ENCODE data around the gene HOXB2.
"Not testable (repeated sequence)": the region's sequence is repeated elsewhere in the genome, so short reads cannot be mapped to it uniquely, and the experiment has no call there.

The HOXB2 gene

DNA sequence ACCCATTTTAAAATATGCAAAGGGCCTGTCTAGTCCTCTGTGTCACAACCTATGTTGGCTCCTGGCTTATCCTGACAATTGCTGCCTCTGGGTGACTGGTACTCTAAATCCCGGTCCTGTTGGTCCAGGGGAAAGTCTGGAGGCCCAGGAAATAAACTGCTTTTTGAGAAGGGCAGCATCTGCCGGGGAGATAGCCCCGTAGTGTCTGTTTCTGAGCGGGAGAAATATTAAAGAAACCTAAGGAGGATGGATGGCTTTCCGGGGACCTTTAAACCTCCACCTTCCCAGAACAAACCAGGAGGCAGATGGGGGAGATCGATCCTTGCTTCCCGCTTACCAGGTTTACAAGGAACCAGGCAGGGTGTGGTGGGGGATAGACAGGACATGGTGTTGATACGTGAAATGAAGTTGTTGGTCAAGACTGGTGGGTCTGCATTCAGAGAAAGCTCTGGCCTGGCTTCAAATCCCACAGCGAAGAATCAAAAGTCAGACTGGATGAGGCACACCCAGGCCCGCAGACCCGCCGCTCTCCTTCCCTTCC lies 3.8 kb downstream of the HOXB2 start:
- DNase-seq (ENCODE audit: low spot score): no peak

DNA sequence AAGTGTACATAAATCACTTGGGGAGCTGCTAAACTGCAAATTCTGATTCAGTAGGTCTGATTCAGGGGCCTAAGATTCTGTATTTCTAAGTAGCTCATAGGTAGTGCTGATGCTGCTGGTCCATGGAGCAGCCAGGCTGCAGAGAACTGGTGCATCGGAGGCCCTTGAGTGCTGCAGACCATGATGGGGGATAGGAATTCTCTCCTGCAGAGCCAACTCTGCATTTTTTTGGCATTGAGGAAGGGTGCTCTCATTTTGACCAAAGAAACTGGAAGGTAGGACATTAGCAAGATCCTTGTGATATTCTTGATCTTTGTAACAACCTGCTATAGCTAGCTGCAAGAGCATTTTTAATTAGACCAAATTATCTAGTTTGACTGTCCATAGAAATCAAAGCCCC lies 4.7 kb downstream of the HOXB2 start:
- no peak for DNase-seq (ENCODE audit: low spot score)

DNA sequence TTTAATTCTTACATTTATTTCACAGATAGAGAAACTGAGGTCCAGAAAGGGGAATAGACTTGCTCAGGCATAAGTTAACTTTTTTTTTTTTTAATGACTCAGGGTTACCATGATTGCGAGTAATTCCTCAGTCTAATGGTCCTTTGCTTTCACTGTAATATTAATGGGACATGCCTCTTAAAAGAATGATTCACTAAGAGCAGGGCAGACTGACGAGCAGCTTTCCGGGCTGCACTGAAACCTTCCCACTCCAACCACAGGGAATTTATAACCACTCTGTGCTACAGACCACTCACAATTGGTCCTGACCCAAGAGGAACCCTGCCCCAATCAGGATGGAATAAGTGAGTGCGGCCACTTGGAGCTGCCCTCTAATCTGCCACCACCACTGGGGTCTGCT lies 5.7 kb downstream of the HOXB2 start:
- DNase-seq (ENCODE audit: low spot score): no peak

DNA sequence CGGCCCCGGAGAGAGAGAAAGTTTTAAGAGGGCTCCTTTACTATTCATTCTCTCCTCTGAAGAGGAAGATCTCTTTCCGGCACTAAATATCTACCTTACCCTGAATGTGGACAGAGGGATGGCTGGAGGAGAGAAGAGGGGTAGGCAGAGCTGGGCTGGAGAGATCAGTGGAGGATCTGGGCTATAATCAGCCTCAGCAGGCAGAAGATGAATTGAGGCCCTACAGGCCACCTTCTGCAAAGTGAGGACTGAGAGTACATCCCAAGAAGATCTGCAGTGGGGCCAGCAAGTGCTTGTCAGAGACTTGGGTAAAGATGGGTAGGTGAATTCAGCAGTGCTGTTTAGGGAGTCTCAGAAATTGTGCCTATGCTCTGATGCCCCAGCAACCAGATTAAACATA lies 7.6 kb downstream of the HOXB2 start:
- DNase-seq (ENCODE audit: low spot score): no peak

DNA sequence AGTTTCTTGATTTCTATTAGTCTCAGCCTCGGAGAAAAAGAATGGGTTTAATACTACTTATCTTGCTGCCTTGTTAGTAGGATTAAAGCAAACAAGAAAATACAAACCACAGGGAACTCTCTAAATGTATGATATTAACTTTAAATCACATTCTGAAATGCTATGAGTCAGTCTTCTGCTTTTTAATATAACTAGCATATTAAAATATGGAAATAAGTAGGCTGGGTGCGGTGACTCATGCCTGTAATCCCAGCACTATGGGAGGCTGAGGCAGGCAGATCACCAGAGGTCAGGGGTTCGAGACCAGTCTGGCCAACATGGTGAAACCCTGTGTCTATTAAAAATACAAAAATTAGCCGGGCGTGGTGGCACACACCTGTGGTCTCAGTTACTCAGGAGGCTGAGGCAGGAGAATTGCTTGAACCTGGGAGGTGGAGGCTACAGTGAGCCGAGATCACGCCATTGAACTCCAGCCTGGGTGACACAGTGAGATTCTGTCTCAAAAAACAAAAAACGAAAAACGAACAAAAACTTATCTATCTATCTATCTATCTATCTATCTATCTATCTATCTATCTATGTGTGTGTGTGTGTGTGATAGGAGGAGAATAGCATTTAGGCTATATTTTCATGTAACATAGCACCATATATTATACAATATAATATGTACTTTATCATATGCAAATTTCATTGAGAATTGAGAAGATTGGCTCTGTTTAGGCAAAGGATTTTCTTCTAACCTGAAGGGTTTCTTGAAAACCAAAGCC lies 8.9 kb downstream of the HOXB2 start:
- DNase-seq (ENCODE audit: low spot score): not testable (repeated sequence)

DNA sequence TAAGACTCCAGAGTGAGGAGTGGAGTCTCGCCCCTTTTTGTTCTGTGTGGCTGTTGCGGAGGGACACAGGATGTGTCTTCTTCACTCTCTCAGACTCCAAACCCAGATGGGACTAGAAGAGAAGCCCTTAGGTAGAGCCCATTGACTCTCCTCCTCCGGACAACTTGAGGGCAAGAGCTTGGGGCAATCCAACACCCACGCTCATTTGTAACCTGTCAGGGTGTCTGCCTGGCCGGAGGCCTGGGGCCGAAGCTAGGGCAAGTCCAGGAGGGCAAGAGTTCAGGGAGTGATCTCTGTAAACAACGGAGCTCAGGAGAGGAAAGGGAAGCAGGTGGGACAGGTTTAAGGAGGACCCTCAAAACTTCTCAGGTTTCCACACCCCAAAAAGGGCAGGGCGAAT lies 12.6 kb downstream of the HOXB2 start:
- no peak for DNase-seq (ENCODE audit: low spot score)

DNA sequence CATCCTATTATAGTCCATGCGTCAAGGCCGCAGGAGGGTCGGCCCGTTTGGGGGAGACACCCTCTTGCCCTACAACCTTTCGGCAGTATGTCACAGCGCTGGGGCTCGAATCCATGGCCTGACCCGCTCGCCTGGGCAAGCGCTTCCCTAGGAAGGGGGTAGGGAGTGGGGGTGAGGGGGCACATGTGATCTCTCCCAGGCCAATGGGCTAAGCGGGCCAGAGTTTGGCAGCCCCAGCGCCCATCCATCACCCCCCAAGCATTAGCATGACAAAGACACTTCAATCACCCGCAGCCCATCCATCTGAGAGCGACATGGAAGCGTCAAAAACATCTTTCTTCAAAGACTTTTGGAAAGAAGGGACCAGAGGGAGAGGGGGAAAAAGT lies 14.0 kb downstream of the HOXB2 start, which contains the start of gene HOXB1:
TSS of gene HOXB1 (minus strand) at position 125 of the 386 bp plus-strand sequence. CDS start at position 18, 107 bp downstream.
- no peak for DNase-seq (ENCODE audit: low spot score)

DNA sequence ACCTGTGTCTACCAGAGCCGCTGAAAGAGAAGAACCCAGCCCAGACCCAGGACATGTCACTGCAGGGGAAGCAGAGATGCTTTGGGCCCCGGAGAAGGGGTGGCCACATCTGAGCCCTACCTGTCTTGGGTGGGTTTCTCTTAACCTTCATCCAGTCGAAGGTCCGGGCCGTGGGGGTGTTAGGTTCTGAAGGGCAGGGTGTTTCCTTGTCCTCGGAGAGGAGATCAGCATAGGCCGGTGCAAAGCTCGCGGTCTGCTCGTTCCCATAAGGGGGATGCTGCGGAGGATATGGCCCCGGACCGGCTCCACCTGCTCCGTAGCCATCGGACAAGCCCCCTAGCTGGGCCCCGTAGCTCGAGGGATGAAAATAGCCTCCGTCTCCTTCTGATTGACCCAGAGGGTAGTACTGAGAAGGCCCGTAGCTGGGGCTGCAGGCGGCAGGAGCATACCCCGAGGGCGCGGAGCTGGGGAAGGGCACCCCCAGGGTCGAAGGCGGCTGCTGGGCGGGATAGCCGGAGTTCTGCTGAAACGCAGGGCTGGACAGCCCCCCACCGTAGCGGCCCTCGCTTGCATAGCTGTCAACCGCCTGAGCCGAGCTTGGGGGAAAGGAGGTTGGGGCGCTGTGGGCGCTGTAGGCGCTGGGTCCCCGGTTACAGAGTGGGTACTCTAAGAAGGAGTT lies 14.6 kb downstream of the HOXB2 start:
- DNase-seq (ENCODE audit: low spot score): no peak

DNA sequence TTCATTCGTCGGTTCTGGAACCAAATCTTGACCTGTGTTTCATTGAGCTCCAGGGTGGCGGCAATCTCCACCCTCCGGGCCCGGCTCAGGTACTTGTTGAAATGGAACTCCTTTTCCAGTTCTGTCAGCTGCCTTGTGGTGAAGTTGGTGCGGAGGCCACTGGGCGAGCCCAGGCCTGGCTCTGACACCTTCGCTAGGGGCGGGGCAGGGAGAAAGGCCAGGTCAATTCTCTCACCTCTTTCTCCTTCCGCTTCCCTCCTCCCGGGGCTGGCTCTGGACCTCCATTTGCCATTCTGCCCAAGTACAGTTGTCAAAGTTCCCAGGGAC lies 15.3 kb downstream of the HOXB2 start:
- no peak for DNase-seq (ENCODE audit: low spot score)

DNA sequence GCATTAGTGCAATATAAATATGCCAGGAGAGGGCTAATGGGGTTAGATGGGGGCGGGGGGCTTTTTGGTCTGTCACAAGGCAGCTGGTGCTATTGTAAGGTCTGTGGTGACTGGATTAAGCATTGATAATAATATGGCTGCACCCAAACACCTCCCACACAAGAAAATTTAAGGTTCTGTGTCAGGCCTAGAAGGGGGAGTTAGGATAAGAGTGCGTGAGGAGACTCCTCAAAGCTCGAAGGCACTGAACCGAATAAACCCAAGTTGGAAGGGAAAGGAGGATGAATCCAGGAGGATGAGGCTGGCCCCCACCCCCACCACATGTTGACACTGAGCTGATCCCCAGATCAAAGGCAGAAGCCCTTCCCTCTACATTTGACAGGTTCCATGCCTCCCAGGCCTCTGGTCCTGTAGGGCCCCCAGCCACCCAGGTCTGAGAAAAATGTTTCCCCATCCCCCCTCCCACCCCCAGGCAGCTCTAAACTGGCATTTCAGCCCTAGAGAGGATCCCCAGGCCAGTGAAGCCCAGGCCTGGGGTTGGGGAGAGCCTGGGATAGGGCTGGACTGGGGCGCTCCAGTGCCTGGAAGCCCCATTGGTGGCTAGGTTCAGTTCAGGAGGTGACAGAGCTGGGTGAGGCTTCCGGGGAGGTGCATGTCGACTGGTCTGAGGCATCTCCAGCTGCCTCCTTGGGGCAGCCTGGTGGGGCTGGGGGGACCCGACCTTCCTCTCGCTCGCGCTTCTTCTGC lies 15.8 kb downstream of the HOXB2 start:
- DNase-seq (ENCODE audit: low spot score): no peak

DNA sequence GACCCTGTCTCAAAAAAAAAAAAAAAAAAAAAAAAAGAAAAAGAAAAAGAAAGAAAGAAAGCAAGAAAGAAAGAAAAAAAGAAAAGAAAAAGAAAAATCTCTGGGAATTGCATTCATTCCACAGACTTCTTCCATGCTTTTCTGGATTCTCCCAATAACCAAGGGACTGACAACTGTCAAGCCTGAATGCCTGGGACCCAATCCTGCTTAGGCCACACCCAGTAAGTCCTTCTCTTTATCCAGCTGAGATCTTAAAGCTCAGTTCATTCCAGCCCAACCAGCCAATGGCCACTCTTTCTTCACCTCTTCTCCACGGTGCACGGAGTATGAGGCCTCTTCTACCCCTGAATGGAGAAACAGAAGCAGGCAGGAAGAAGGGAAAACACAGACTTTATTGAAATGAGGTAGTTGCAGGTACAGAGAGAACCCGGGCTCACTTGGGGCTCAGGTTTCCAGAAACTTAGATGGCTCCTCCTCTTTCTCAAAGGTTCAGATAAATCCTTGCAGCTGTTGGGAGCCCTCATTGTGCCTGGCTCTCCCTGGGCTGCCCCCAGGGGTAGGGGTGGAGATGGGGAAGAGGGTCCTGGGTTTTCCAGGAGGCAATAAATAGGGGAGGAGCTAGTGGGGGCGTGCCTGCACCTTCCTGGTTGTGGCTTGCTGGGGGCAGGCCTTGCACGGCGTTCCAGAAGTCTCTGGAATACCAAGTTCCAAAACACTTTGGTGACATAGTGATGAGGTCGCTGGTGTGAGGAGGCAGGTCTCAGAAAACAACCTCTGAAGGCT lies 16.6 kb downstream of the HOXB2 start:
- DNase-seq (ENCODE audit: low spot score): no peak

DNA sequence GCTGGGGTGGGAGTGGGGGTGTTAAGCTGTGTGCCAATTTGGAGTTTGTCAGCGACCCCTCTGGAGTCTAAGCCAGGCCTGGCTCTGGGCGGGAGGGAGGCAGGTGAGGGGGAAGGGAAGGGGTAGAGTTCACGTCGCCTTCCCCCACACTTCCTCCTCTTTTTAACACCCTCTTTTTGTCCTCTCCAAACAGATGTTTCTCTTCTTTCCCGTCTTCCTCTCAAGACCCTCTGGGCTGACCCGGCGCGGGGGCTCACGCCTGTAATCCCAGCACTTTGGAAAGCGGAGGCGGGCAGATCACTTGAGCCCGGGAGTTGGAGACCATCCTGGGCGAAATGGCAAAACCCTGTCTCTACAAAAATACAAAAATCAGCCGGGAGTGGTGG lies 17.4 kb downstream of the HOXB2 start:
- no peak for DNase-seq (ENCODE audit: low spot score)

DNA sequence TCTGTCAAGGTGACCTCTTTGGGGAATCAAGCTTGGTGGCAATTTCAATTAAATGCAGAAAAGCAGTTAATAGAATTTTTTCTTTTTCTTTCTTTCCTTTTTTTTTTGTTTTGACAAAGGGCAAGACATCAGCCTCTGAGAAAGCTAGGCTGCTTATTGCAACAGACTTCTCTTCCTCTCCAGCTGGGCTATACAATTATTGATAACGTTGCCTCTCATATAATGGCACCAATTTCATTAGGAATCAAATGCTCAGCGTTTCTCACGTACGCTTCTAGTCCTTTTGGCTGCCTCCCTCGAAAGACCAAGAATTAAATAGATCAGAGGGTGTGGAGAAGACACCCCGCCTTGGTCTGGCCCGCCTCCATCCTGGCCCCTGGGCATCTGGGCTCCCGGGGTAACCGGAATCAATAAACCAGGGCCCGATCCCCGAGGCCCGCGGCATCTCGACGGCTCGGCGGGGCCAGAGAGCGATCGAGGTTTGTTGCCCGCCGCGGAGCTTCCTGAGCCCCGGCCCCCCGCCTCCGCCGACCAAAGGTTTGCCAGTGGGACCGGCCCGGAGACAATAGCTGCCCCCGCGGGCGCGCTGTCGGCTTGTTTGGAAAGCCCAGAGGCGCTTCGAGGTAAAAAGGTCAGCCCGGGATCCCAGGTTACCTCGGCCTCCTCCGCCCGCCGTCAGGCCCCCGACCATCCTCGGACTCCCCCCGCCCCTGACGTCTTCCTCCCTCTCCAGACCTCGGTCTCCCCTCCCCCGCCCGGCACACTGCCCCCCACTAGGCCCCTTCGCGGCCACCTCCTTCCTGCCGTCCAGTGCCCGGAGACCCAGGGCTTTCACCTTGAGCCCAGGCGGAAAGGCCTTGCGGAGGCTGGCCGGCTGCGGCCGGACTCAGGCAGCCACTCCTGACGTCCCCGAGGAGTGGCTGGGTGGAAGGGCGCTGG lies 18.0 kb downstream of the HOXB2 start:
- DNase-seq (ENCODE audit: low spot score): no peak

DNA sequence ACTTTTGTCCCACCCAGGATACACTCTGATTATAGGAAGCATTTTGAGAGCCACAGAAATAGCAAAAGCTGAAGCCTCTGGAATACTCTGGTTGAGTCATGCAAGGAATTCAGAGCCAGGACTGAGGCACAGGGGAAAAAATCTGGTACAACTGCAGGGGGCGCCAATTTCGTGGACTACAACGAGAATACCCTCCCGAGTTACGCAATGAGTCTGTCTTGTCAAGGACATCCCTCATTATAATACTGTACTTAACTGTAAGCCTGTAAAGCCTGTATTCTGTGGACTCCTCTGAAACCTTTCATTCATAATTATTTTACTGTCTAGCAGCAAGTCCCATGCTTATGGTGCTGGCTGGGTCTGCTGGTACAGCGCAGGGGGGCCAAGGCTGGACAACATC lies 21.9 kb downstream of the HOXB2 start:
- DNase-seq (ENCODE audit: low spot score): no peak

DNA sequence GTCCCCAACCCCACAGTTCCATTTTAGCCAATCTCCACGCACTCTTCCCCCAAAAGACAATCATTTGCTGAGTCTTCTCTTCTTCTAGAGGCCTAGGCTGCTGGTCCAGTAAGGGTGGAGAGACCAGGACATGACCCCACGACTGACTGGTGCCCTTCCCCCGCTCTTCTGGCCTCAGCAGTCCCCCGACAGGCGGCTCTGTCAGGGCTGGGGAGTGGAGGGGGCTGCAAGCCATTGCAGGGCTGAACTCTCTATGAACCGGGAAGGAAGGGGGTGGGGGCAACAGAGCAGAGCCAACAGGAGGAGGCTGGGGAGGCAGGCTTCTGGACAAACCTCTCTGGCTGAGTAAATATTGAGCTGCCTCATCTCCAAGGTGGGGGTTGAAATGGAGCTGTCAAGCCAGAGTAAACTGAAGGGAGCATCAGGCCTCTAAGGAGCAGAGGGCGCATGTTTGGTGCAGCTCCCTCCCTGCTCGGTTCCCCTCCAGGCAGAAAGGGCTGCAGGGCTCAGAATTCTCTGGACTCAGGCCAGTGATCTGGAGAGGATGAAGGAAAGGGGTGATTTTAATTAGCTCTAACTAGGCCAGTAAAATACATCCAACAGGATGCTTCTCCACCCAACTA lies 22.8 kb downstream of the HOXB2 start:
- no peak for DNase-seq (ENCODE audit: low spot score)

DNA sequence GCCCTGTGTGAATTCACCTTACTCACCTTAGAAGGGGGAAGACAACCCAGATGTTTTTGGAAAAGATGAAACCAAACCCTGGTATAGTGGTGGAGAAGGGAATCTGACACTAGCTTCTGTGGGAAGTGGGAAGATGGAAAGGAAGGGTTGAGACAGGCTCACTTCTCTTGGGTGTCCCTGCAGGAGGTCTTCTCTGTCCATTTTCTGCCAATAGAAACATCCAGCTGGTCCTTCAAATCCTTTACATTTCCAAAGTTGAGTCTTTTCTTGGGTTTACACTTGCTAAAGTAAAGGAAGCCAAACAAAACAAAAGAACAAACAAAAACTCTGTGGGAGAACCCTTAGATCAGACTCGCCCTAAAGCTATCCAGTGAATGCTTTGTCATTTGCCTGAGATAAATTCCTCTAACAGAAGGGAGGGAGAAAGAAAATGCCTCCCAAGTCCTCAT lies 24.3 kb downstream of the HOXB2 start:
- DNase-seq (ENCODE audit: low spot score): no peak

DNA sequence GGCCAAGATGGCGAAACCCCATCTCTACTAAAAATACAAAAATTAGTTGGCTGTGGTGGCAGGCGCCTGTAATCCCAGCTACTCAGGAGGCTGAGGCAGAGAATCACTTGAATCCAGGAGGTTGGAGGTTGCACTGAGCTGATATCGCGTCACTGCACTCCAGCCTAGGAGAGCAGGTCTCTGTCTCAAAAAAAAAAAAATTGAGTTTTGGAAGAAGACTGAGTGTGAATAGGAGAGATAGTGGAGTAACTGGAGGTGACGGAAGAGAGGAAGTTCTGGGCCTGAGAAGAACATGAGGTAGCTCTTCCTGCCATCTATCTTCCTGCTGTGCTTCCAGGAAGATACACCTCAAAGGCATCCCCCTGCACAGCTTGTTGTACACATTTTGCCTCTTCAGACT lies 25.5 kb downstream of the HOXB2 start:
- no peak for DNase-seq (ENCODE audit: low spot score)

DNA sequence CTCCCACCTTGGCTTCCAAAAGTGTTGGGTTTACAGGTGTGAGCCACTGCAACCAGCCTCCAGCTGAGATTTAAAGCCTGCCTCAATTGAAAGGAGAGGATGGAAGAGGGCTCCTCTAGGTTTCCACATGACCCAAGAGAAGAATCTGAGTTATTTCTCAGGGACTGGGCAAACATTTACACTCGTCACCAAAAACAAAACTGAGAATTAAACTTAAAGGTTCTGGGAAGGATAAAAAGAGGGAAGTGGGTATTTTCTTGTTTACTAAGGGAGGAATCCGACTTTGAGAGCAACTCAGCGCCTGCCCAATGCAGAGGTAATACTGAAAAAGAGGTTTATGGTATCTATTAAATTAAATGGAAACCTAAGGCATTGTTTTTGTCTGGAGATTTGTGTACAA lies 27.4 kb downstream of the HOXB2 start:
- DNase-seq (ENCODE audit: low spot score): no peak

DNA sequence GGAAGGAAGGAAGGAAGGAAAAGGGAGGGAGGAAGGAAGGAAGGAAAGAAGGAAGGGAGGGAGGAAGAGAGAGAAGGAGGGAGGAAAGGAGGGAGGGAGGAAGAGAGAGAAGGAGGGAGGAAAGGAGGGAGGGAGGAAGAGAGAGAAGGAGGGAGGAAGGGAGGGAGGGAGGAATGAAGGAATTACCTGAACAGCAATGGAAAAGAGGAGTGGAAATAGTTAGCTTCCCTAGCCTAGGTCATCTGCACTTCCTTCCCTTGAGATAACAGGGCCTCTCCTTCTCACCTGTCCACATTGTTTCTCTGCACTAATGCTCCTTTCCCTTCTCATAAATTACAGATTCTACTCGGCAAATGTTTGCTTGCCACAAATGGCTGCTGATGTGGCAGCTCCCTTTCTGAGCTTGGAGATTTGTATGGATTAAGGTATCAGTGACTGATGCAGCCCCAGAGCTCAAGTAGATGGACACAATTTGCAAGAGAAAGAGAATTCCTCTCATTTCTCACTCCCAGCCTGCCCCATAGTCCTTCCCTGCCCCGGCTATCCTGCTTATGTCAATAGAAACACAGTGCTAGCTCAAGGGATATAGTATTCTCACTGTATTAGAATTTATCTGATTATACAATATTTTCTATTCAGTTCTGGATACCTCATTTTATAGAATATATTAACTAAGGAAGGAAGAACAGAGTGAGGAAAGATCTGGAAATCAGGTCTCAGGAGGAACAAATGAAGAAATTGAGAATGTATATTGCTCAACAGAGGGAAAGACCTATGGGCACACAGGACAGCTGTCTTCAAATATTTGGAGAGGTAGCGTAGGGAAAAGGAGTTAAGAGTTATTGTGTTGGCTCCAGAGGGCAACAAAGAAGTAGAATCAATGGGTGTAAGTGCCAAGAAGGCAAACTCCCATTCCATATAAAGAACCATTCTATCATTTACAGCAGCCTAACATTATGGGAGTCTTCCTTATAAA lies 28.7 kb downstream of the HOXB2 start:
- DNase-seq (ENCODE audit: low spot score): no peak
